HG03342 (cell line): ENCODE measurements around the gene LIMS1.
"Not testable (repeated sequence)": the region's sequence is repeated elsewhere in the genome, so short reads cannot be mapped to it uniquely, and the experiment has no call there.

Experiments used
- ATAC-seq: cut with Tn5 transposase; IDR thresholded peaks from one replicate; pipeline ENCODE4 v1.9.1; 2021; ENCODE audit warnings: mild to moderate bottlenecking, moderate library complexity; ENCODE audit not compliant: unreplicated experiment

LIMS1 gene

GRCh38 chr2:108716971-108717370 is 182.7 kb downstream of the LIMS1 start:
- not testable (repeated sequence) for ATAC-seq

- peak; percentile 98 for ATAC-seq
These were observed 185.1 kb downstream of the LIMS1 start, which contains the start of gene RANBP2 for GRCh38 chr2:108719149-108720044. Gene RANBP2, plus strand, starts transcription at chr2:108719482. Its CDS starts 125 bp downstream, at chr2:108719607.

- ATAC-seq, result not testable (repeated sequence)
These were observed 191.8 kb downstream of the LIMS1 start for GRCh38 chr2:108726048-108726447.

- ATAC-seq, result not testable (repeated sequence)
These were observed 200.4 kb downstream of the LIMS1 start for GRCh38 chr2:108734656-108735055.
